Mesothelial cell of epicardium (in vitro differentiated cells): ENCODE measurements around the gene PTPMT1. TPM values are rescaled to one million over a fixed set of nuclear protein-coding genes. Genes with fewer than 3 reads are reported as not detected.
"Not testable (repeated sequence)": the region's sequence is repeated elsewhere in the genome, so short reads cannot be mapped to it uniquely, and the experiment has no call there.

Source experiments
- DNase-seq, 2 experiments: peaks; one replicate each; pipeline ENCODE4 v3.0.0; 2021; ENCODE audit warnings: low spot score in 2 of 2; ENCODE audit not compliant: unreplicated experiment in 2 of 2
- H3K27ac Mint-ChIP-seq: 2 replicates; pipeline ENCODE4 v1.8.0; 2021; ENCODE audit warnings: mixed read lengths
- H3K27me3 Mint-ChIP-seq: 2 replicates; pipeline ENCODE4 v1.8.0; 2021; ENCODE audit warnings: low read depth, mixed read lengths
- H3K36me3 Mint-ChIP-seq: 2 replicates; pipeline ENCODE4 v1.8.0; 2021; ENCODE audit warnings: mixed read lengths
- H3K4me1 Mint-ChIP-seq: 2 replicates; pipeline ENCODE4 v1.8.0; 2021; ENCODE audit warnings: mixed read lengths
- H3K4me3 Mint-ChIP-seq: 2 replicates; pipeline ENCODE4 v1.8.0; 2021; ENCODE audit warnings: mild to moderate bottlenecking, moderate library complexity, mixed read lengths
- H3K9me3 Mint-ChIP-seq: 2 replicates; pipeline ENCODE4 v1.8.0; 2021; ENCODE audit warnings: mixed read lengths
- CTCF ChIP-seq: fragments of 200-600 bp; sonication (generic); IDR thresholded peaks from one replicate; pipeline ENCODE4 v1.5.0; 2021; ENCODE audit warnings: antibody characterized with exemption; ENCODE audit not compliant: unreplicated experiment
- total RNA-seq: library from RNA; stranded (reverse); gene quantifications from 3 replicates; pipeline ENCODE4 v1.2.1, GENCODE V29; 2021

Gene PTPMT1
- total RNA-seq, 1 donor from 2014 or later, result 44.3 TPM

GRCh38 chr11:47538741-47539565, 26.4 kb upstream of the PTPMT1 start:
- Mint-ChIP-seq H3K4me1 (peaks cover 23% of the 10 kb centered on the region), H3K36me3 (peaks cover 9% of the 10 kb centered on the region)

GRCh38 chr11:47539681-47540039, 25.7 kb upstream of the PTPMT1 start:
- no peak overlapping the region for H3K4me3 Mint-ChIP-seq
- H3K36me3 Mint-ChIP-seq, result peaks cover 9% of the 10 kb centered on the region
- no peaks in the 10 kb centered on the region for H3K9me3 Mint-ChIP-seq
- no peak for DNase-seq
- H3K27me3 Mint-ChIP-seq, result no peaks in the 10 kb centered on the region
- H3K4me1 Mint-ChIP-seq, result peaks cover 23% of the 10 kb centered on the region
- peak overlapping the region; percentile 86 for H3K27ac Mint-ChIP-seq
- no peak for TF ChIP-seq CTCF

More at GRCh38 chr11:47538741-47539565, 26.4 kb upstream of the PTPMT1 start:
- Mint-ChIP-seq H3K27ac (peak overlapping the region; percentile 58), H3K9me3 (no peaks in the 10 kb centered on the region), H3K27me3 (no peaks in the 10 kb centered on the region), H3K4me3 (no peak overlapping the region)
- DNase-seq, result no peak
- TF ChIP-seq CTCF, result no peak

GRCh38 chr11:47541070-47541469, 24.3 kb upstream of the PTPMT1 start:
- DNase-seq, result no peak
- no peaks in the 10 kb centered on the region for H3K9me3 Mint-ChIP-seq
- peaks cover 5% of the 10 kb centered on the region for H3K36me3 Mint-ChIP-seq
- TF ChIP-seq CTCF, result no peak
- peak overlapping the region; percentile 86 for H3K27ac Mint-ChIP-seq
- H3K27me3 Mint-ChIP-seq, result no peaks in the 10 kb centered on the region
- no peak overlapping the region for H3K4me3 Mint-ChIP-seq
- H3K4me1 Mint-ChIP-seq, result peaks cover 23% of the 10 kb centered on the region

- Mint-ChIP-seq H3K36me3 (peaks cover 6% of the 10 kb centered on the region), H3K4me3 (no peak overlapping the region), H3K27me3 (no peaks in the 10 kb centered on the region), H3K9me3 (no peaks in the 10 kb centered on the region), H3K4me1 (peaks cover 12% of the 10 kb centered on the region), H3K27ac (no peak overlapping the region)
- no peak for TF ChIP-seq CTCF
- no peak for DNase-seq
Observed at GRCh38 chr11:47545298-47545697, 20.1 kb upstream of the PTPMT1 start.

GRCh38 chr11:47546274-47546673, 19.1 kb upstream of the PTPMT1 start:
- H3K27me3 Mint-ChIP-seq, H3K4me3 Mint-ChIP-seq, H3K9me3 Mint-ChIP-seq, H3K36me3 Mint-ChIP-seq, H3K27ac Mint-ChIP-seq, DNase-seq: not testable (repeated sequence)
- peaks cover 11% of the 10 kb centered on the region for H3K4me1 Mint-ChIP-seq

GRCh38 chr11:47550288-47551047, 14.9 kb upstream of the PTPMT1 start:
- no peak for TF ChIP-seq CTCF
- H3K9me3 Mint-ChIP-seq, result no peaks in the 10 kb centered on the region
- peak overlapping the region; percentile 0 for H3K4me3 Mint-ChIP-seq
- peaks cover 6% of the 10 kb centered on the region for H3K36me3 Mint-ChIP-seq
- H3K27me3 Mint-ChIP-seq, result no peaks in the 10 kb centered on the region
- peak overlapping the region; percentile 99 for H3K27ac Mint-ChIP-seq
- peaks cover 18% of the 10 kb centered on the region for H3K4me1 Mint-ChIP-seq
- DNase-seq, result no peak
